Measurements from ENCODE around the gene ADARB1. TPM values are rescaled to one million over a fixed set of nuclear protein-coding genes. Genes with fewer than 3 reads are reported as not detected.

ADARB1 gene
- total RNA-seq, 1 experiment from 2014 or later = 14.6 TPM

- Mint-ChIP-seq H3K36me3 (no peaks in the 10 kb centered on the region), H3K27me3 (ENCODE audit: low read depth) (no peaks in the 10 kb centered on the region), H3K4me3 (no peak overlapping the region), H3K27ac (no peak overlapping the region), H3K4me1 (peaks cover 20% of the 10 kb centered on the region), H3K9me3 (peaks cover 8% of the 10 kb centered on the region; the same call in 1 of the 2 replicates)
- ChIA-PET POLR2A (no interaction called here), CTCF (no interaction called here)
- DNase-seq (ENCODE audit: low spot score) (no peak), ATAC-seq (no peak)
- TF ChIP-seq, protein P1, sequence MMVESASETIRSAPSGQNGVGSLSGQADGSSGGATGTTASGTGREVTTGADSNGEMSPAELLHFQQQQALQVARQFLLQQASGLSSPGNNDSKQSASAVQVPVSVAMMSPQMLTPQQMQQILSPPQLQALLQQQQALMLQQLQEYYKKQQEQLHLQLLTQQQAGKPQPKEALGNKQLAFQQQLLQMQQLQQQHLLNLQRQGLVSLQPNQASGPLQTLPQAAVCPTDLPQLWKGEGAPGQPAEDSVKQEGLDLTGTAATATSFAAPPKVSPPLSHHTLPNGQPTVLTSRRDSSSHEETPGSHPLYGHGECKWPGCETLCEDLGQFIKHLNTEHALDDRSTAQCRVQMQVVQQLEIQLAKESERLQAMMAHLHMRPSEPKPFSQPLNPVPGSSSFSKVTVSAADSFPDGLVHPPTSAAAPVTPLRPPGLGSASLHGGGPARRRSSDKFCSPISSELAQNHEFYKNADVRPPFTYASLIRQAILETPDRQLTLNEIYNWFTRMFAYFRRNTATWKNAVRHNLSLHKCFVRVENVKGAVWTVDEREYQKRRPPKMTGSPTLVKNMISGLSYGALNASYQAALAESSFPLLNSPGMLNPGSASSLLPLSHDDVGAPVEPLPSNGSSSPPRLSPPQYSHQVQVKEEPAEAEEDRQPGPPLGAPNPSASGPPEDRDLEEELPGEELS (CRISPR knock-in tag; IDR thresholded peaks at IDR 0.05) = no peak
- TF ChIP-seq TEAD1 (CRISPR knock-in tag; IDR thresholded peaks at IDR 0.05) = no peak
- no peak for TF ChIP-seq ZSCAN18 (CRISPR knock-in tag; IDR thresholded peaks at IDR 0.05)
- no peak for TF ChIP-seq ZNF317 (CRISPR knock-in tag; IDR thresholded peaks at IDR 0.05; ENCODE audit: borderline replicate concordance, low read depth)
- TF ChIP-seq, protein P2, sequence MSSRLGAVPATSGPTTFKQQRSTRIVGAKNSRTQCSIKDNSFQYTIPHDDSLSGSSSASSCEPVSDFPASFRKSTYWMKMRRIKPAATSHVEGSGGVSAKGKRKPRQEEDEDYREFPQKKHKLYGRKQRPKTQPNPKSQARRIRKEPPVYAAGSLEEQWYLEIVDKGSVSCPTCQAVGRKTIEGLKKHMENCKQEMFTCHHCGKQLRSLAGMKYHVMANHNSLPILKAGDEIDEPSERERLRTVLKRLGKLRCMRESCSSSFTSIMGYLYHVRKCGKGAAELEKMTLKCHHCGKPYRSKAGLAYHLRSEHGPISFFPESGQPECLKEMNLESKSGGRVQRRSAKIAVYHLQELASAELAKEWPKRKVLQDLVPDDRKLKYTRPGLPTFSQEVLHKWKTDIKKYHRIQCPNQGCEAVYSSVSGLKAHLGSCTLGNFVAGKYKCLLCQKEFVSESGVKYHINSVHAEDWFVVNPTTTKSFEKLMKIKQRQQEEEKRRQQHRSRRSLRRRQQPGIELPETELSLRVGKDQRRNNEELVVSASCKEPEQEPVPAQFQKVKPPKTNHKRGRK (CRISPR knock-in tag; IDR thresholded peaks at IDR 0.05; ENCODE audit: borderline replicate concordance) = no peak
- no peak for TF ChIP-seq GRHL2 (CRISPR knock-in tag; IDR thresholded peaks at IDR 0.05; ENCODE audit: insufficient replicate concordance, severe bottlenecking)
- TF ChIP-seq FOXJ3 (CRISPR knock-in tag; IDR thresholded peaks at IDR 0.05; ENCODE audit: borderline replicate concordance) = no peak
- TF ChIP-seq HMGXB4 (CRISPR knock-in tag; IDR thresholded peaks at IDR 0.05) = no peak
- no peak for TF ChIP-seq KAT7 (CRISPR knock-in tag; IDR thresholded peaks at IDR 0.05; ENCODE audit: borderline replicate concordance)
- no peak for TF ChIP-seq IRF2 (CRISPR knock-in tag; IDR thresholded peaks at IDR 0.05; ENCODE audit: borderline replicate concordance, low read depth)
- TF ChIP-seq ZNF219 (CRISPR knock-in tag; IDR thresholded peaks at IDR 0.05; ENCODE audit: borderline replicate concordance) = no peak
- no peak for TF ChIP-seq ZNF416 (CRISPR knock-in tag; IDR thresholded peaks at IDR 0.05)
- TF ChIP-seq, protein P3, sequence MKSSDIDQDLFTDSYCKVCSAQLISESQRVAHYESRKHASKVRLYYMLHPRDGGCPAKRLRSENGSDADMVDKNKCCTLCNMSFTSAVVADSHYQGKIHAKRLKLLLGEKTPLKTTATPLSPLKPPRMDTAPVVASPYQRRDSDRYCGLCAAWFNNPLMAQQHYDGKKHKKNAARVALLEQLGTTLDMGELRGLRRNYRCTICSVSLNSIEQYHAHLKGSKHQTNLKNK (CRISPR knock-in tag; IDR thresholded peaks at IDR 0.05) = no peak
- TF ChIP-seq CREB1 (CRISPR knock-in tag; IDR thresholded peaks at IDR 0.05) = no peak
- TF ChIP-seq ZNF121 (CRISPR knock-in tag; IDR thresholded peaks at IDR 0.05) = no peak
- TF ChIP-seq TP53 (CRISPR knock-in tag; IDR thresholded peaks at IDR 0.05) = no peak
- no peak for TF ChIP-seq PRDM15 (CRISPR knock-in tag; IDR thresholded peaks at IDR 0.05)
These were observed 81.5 kb downstream of the ADARB1 start for GRCh38 chr21:45155910-45156309.

Data from WTC11 (cell line).